HUES64 (cell line): ENCODE results near the gene WNT7B.

ENCODE experiments used
- H3K27ac ChIP-seq: 2 replicates; pipeline ENCODE4 v1.7.0; 2013; ENCODE audit warnings: low read depth, low read length, inconsistent platforms
- H3K27me3 ChIP-seq: 2 replicates; pipeline ENCODE4 v1.6.1; 2013; ENCODE audit warnings: mild to moderate bottlenecking, low read length; ENCODE audit not compliant: insufficient read depth
- H3K36me3 ChIP-seq: 2 replicates; pipeline ENCODE4 v1.6.1; 2013; ENCODE audit warnings: mild to moderate bottlenecking, low read length; ENCODE audit not compliant: insufficient read depth
- H3K4me1 ChIP-seq: 2 replicates; pipeline ENCODE4 v1.6.1; 2013; ENCODE audit warnings: mild to moderate bottlenecking, low read length, moderate library complexity; ENCODE audit not compliant: insufficient read depth
- H3K4me3 ChIP-seq: 2 replicates; pipeline ENCODE4 v1.5.1; 2013; ENCODE audit warnings: mild to moderate bottlenecking, low read length, moderate library complexity
- H3K9ac ChIP-seq: 2 replicates; pipeline ENCODE4 v1.6.1; 2013; ENCODE audit warnings: mild to moderate bottlenecking, low read depth, low read length
- H3K9me3 ChIP-seq: 2 replicates; pipeline ENCODE4 v1.6.1; 2013; ENCODE audit warnings: low read depth, low read length; ENCODE audit not compliant: insufficient read depth
- WGBS: fragments of 150-250, 120-280 bp; methylation state at CpG from one replicate; pipeline ENCODE4 v1.1.7; 2013; ENCODE audit warnings: missing lambda C conversion rate; 5-methylcytosine and 5-hydroxymethylcytosine counted together

Gene WNT7B

GRCh38 chr22:45896964-45897538, 79.9 kb downstream of the WNT7B start:
- Histone ChIP-seq H3K4me1 (0 out of 2 replicates have a peak, but pooled peaks cover 12% of the 10 kb centered on the region), H3K27me3 (no peaks in the 10 kb centered on the region; the same call in 1 of the 2 replicates), H3K27ac (no peak overlapping the region), H3K4me3 (no peak overlapping the region), H3K36me3 (no peaks in the 10 kb centered on the region), H3K9me3 (no peaks in the 10 kb centered on the region), H3K9ac (no peak overlapping the region)
- WGBS, result 92% methylated on average over 5 of the region's 5 CpGs

DNA sequence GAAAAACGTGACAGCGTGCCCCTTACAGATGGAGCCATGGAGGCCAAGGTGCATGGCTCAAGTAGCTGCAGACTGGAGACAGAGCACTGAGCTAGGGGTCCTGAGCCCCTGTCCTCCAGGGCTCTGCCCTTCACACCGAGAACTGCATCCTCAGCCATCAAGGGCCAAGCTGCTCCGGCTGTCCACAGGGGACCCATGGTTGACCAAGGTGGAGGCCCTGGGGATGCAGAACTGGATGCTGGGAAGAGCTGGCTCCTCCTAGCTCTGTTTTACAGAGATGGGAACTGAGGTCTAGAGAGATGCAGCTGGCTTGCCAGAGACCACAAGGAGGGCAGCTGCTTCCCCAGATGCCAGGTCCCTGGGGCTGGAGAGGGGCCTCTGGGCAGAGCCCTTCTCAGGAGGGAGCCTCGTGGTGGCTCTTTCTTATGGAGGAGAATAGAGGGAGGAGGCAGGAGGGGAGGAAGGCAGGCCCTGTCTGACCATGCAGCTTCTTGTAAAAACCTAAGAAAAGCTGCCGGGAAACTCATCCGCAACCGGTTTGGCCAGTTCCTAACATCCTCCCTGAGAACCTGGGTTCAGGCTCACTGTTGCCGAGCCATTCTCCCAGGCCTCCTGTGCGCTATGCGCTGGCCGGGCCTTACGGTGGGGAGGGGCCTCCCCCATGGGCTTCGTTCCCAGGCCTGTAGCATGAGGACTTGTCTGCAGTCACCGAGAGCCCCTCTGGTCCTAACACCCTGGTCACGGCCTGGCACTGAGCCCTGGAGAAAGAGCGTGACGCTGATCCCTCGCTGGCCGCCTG, 80.6 kb downstream of the WNT7B start:
- no peaks in the 10 kb centered on the region for H3K9me3 ChIP-seq
- H3K27me3 ChIP-seq, result no peaks in the 10 kb centered on the region; the same call in 1 of the 2 replicates
- H3K27ac ChIP-seq, result no peak overlapping the region
- H3K36me3 ChIP-seq, result no peaks in the 10 kb centered on the region
- WGBS, result 84% methylated on average over 20 of the region's 20 CpGs
- H3K9ac ChIP-seq, result no peak overlapping the region
- H3K4me1 ChIP-seq, result 0 out of 2 replicates have a peak, but pooled peaks cover 12% of the 10 kb centered on the region
- H3K4me3 ChIP-seq, result no peak overlapping the region

DNA sequence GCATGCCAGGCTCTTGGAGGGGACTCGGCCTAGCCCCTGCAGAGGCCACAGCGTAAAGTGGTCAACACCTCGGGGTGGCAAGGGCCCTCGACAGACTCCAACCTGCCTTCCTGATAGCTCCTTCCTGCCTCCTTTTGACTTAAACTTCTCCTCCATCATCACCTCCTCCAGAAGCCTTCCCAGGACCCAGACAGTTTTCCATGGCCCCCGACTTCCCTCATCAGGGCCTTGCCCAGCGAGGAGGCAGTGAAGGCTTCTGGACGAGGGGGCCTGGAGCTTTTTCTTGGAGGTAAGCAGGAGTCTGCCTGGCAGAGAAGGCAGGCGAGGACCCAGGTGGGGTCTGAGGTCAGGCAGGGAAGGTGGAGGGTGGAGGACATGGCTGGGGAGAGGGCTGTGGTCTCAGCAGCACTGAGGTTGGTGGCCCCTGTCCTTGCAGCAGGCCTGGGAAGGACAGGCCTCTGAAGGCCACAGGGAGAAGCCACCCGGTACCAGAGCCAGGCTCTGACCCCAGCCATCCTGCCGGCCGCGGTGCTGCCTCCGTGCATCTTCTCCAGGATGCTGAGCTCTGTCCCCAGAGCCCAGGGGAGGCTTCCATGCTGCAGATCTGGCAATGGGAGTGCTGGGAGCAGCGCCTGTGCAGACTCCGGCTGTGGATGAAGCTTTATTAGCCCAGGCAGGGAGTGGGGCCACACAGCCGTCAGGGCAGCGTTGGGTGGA, 81.4 kb downstream of the WNT7B start:
- Histone ChIP-seq H3K27me3 (no peaks in the 10 kb centered on the region; the same call in 1 of the 2 replicates), H3K4me3 (no peak overlapping the region), H3K9me3 (no peaks in the 10 kb centered on the region), H3K36me3 (no peaks in the 10 kb centered on the region), H3K4me1 (0 out of 2 replicates have a peak, but pooled peaks cover 12% of the 10 kb centered on the region), H3K9ac (no peak overlapping the region), H3K27ac (no peak overlapping the region)
- 94% methylated on average over 17 of the region's 17 CpGs for WGBS

DNA sequence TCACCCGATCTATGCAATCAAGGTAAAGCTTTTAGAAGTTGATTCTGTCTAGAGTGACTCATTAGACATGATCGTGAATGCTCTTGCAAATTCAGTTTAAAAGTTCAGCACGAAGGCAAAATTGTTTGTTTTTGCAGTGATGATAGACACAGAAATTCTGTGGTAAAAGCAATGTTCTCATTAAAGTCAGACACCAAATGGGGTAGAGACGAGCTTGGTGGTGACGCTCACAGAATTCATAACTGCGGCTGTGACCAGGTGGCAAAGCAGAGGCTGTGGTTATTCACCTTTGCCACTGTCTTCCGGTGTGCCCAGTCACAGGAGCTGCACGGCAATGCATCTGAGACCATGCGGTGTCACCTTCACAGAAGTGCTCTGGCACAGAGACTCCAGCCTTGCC, 83.4 kb downstream of the WNT7B start:
- Histone ChIP-seq H3K36me3 (no peaks in the 10 kb centered on the region), H3K4me1 (0 out of 2 replicates have a peak, but pooled peaks cover 12% of the 10 kb centered on the region), H3K27me3 (no peaks in the 10 kb centered on the region; the same call in 1 of the 2 replicates), H3K9ac (no peak overlapping the region), H3K27ac (no peak overlapping the region), H3K9me3 (no peaks in the 10 kb centered on the region), H3K4me3 (no peak overlapping the region)
- WGBS, result 82% methylated on average over 9 of the region's 9 CpGs

DNA sequence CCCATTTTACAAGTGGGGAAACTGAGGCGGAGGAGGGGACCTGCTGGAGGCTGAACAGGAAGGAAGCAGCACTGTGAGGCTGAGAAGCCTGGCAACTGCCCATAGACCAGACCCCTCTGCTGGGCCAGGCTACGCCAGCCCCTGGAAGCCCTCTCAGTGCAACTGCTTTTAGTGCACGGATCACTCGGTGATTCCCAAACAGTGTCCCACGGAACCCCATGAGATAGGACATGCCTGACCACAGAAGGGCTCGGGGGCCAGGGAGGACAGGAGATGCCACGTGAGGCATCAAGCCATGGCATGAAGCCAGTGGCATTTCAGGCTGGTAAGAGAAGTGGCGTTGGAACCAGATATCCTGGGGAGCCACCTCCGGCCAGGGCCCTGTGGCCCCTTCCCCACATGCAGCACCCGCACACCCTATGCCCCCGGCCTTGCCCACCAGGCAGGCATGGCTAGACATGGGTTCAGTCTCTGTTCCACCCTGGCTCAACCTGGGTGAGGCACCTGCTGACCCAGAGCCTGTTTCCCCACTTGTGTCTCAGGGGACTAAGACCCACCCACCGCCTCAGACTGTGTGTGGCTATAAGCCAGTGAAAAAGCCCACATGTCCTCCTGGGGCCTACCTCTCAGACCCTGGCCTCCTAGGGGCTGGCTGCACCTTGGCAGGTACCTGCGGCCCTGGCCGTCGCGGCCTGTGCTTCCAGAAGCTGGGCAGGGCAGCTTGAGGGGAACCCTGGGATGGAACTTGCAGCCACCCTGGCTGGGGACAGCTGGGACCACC, 84.1 kb downstream of the WNT7B start:
- 91% methylated on average over 16 of the region's 16 CpGs for WGBS
- no peak overlapping the region for H3K27ac ChIP-seq
- no peaks in the 10 kb centered on the region for H3K36me3 ChIP-seq
- H3K9ac ChIP-seq, result no peak overlapping the region
- no peaks in the 10 kb centered on the region; the same call in 1 of the 2 replicates for H3K27me3 ChIP-seq
- H3K9me3 ChIP-seq, result no peaks in the 10 kb centered on the region
- 0 out of 2 replicates have a peak, but pooled peaks cover 12% of the 10 kb centered on the region for H3K4me1 ChIP-seq
- no peak overlapping the region for H3K4me3 ChIP-seq

DNA sequence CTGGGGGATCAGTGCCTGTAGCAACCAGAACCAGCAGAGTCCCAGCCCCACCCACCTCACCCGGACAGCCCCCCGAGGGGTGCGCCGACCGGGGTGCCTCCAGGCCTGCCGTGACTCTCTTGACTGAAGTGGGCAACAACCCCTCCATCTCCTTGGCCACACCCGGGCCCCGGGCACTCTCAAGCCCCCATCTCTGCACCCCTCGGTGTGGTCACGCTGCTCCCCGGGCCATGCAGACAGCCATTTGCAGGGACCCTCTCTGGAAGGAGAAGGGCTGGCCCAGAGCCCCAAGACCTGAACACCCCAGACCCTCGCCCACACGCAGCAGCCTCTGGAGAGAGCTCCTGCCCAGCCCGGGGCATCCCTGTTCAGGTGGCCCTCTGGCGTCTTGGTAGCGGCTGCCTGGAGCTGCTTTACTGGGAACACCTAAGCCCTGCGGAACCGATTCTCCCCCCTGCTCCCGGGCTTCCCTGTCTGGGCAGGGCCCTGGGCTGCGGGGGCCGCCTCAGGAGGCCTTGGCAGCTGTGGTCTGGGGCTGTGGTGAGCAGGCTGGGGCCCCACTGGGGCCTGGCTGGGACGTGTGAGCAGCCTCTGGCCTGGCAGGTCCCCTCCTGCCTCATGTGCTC, 84.9 kb downstream of the WNT7B start:
- Histone ChIP-seq H3K4me1 (0 out of 2 replicates have a peak, but pooled peaks cover 12% of the 10 kb centered on the region), H3K9me3 (no peaks in the 10 kb centered on the region), H3K36me3 (no peaks in the 10 kb centered on the region), H3K27ac (no peak overlapping the region), H3K27me3 (no peaks in the 10 kb centered on the region), H3K9ac (no peak overlapping the region), H3K4me3 (no peak overlapping the region)
- 91% methylated on average over 22 of the region's 22 CpGs for WGBS

GRCh38 chr22:45891471-45891995, 85.4 kb downstream of the WNT7B start:
- H3K36me3 ChIP-seq, result no peaks in the 10 kb centered on the region
- 0 out of 2 replicates have a peak, but pooled peaks cover 6% of the 10 kb centered on the region for H3K4me1 ChIP-seq
- no peaks in the 10 kb centered on the region for H3K9me3 ChIP-seq
- no peak overlapping the region for H3K9ac ChIP-seq
- H3K27ac ChIP-seq, result no peak overlapping the region
- no peak overlapping the region for H3K4me3 ChIP-seq
- no peaks in the 10 kb centered on the region for H3K27me3 ChIP-seq
- WGBS, result 93% methylated on average over 25 of the region's 25 CpGs

GRCh38 chr22:45891021-45891421, 85.9 kb downstream of the WNT7B start:
- Histone ChIP-seq H3K27ac (no peak overlapping the region), H3K36me3 (no peaks in the 10 kb centered on the region), H3K4me1 (0 out of 2 replicates have a peak, but pooled peaks cover 1% of the 10 kb centered on the region), H3K4me3 (no peak overlapping the region), H3K9me3 (no peaks in the 10 kb centered on the region), H3K27me3 (no peaks in the 10 kb centered on the region), H3K9ac (no peak overlapping the region)
- WGBS, result 89% methylated on average over 37 of the region's 37 CpGs

- WGBS, result 96% methylated on average over 24 of the region's 26 CpGs
- no peak overlapping the region for H3K4me3 ChIP-seq
- no peaks in the 10 kb centered on the region for H3K36me3 ChIP-seq
- no peaks in the 10 kb centered on the region for H3K27me3 ChIP-seq
- H3K9ac ChIP-seq, result no peak overlapping the region
- no peak overlapping the region for H3K27ac ChIP-seq
- no peaks in the 10 kb centered on the region for H3K4me1 ChIP-seq
- H3K9me3 ChIP-seq, result no peaks in the 10 kb centered on the region
Observed at GRCh38 chr22:45890351-45890635, 86.7 kb downstream of the WNT7B start.

GRCh38 chr22:45889539-45890350, 87.2 kb downstream of the WNT7B start:
- Histone ChIP-seq H3K4me1 (no peaks in the 10 kb centered on the region), H3K36me3 (no peaks in the 10 kb centered on the region), H3K9me3 (no peaks in the 10 kb centered on the region), H3K27ac (no peak overlapping the region), H3K4me3 (no peak overlapping the region), H3K27me3 (no peaks in the 10 kb centered on the region), H3K9ac (no peak overlapping the region)
- WGBS, result 94% methylated on average over 56 of the region's 56 CpGs
